PC-3 (cell line): Measurements from ENCODE around the gene ASPN. TPM values are rescaled to one million over a fixed set of nuclear protein-coding genes. Genes with fewer than 3 reads are reported as not detected.

Experiments
- ATAC-seq: fragments of 200-7000 bp; cut with Tn5 transposase; 2 replicates; pipeline ENCODE4 v1.9.1; 2020; ENCODE audit warnings: mild to moderate bottlenecking, moderate library complexity
- BruUV-seq: library from RNA; stranded (reverse); fragments of 400-500 nt; replicated peaks from 2 replicates; lab custom pipeline; 2021; lab: Mats Ljungman, UMichigan
- CTCF ChIA-PET: fragments of 300-600 bp; sonication (Branson Sonifier 250); formaldehyde crosslinking; loops from one replicate; lab custom pipeline; 2022; ENCODE audit warnings: antibody characterized with exemption; lab: Charles Lee
- POLR2A ChIA-PET: fragments of 300-600 bp; sonication (Branson Sonifier 250); formaldehyde crosslinking; loops from one replicate; lab custom pipeline; 2022; ENCODE audit warnings: antibody characterized with exemption; ENCODE audit not compliant: unreplicated experiment; lab: Charles Lee
- DNase-seq: peaks from one replicate; pipeline ENCODE4 v3.0.0-alpha.2; 2015
- H2AFZ ChIP-seq: fragments of 300-600 bp; sonication (generic); 2 replicates; pipeline ENCODE4 v1.6.0; 2016; ENCODE audit warnings: antibody characterized with exemption, low read length
- H3F3A ChIP-seq: fragments of 300-600 bp; sonication (generic); one replicate; pipeline ENCODE4 v1.6.0; 2017; ENCODE audit warnings: antibody characterized with exemption, low read length, control low read depth, mild to moderate bottlenecking; ENCODE audit not compliant: unreplicated experiment
- H3K27ac ChIP-seq: fragments of 300-600 bp; sonication (generic); 2 replicates; pipeline ENCODE4 v1.5.1; 2016; ENCODE audit warnings: mild to moderate bottlenecking, low read length
- H3K27me3 ChIP-seq: fragments of 300-600 bp; sonication (generic); 2 replicates; pipeline ENCODE4 v1.6.1; 2016; ENCODE audit warnings: low read length, mixed read lengths
- H3K36me3 ChIP-seq: fragments of 300-600 bp; sonication (generic); 2 replicates; pipeline ENCODE4 v1.6.1; 2016; ENCODE audit warnings: low read depth, mixed run types, low read length, mixed read lengths
- H3K4me1 ChIP-seq: fragments of 300-600 bp; sonication (generic); 2 replicates; pipeline ENCODE4 v1.5.1; 2016; ENCODE audit warnings: low read length; ENCODE audit not compliant: insufficient read depth
- H3K4me2 ChIP-seq: fragments of 300-600 bp; sonication (generic); 2 replicates; pipeline ENCODE4 v1.6.0; 2016; ENCODE audit warnings: low read length
- H3K4me3 ChIP-seq: fragments of 300-600 bp; sonication (generic); 2 replicates; pipeline ENCODE4 v1.5.1; 2016; ENCODE audit warnings: mild to moderate bottlenecking, low read length, mixed read lengths
- H3K79me2 ChIP-seq: fragments of 300-600 bp; sonication (generic); 2 replicates; pipeline ENCODE4 v1.6.1; 2017; ENCODE audit warnings: low read length, mixed read lengths
- H3K9ac ChIP-seq: fragments of 300-600 bp; sonication (generic); 2 replicates; pipeline ENCODE4 v1.6.0; 2016; ENCODE audit warnings: mild to moderate bottlenecking, low read length
- H3K9me2 ChIP-seq: fragments of 300-600 bp; sonication (generic); replicated peaks from 2 replicates; pipeline ENCODE4 v1.6.1; 2016; ENCODE audit warnings: mixed run types, low read length, mixed read lengths
- H3K9me3 ChIP-seq: fragments of 300-600 bp; sonication (generic); 2 replicates; pipeline ENCODE4 v1.6.1; 2016; ENCODE audit warnings: low read length, mixed read lengths
- H4K20me1 ChIP-seq: fragments of 300-600 bp; sonication (generic); 2 replicates; pipeline ENCODE4 v1.6.1; 2016; ENCODE audit warnings: low read length, mixed read lengths
- CTCF ChIP-seq: fragments of 300-600 bp; sonication (generic); conservative IDR thresholded peaks from 2 replicates; pipeline ENCODE4 v1.5.1; 2017; ENCODE audit warnings: antibody characterized with exemption, low read depth, mild to moderate bottlenecking, low read length
- EZH2 ChIP-seq: fragments of 300-600 bp; sonication (generic); IDR thresholded peaks from one replicate; pipeline ENCODE4 v1.6.1; 2017; ENCODE audit warnings: antibody characterized with exemption, mild to moderate bottlenecking, low read length; ENCODE audit not compliant: unreplicated experiment
- EZH2phosphoT487 ChIP-seq: fragments of 300-600 bp; sonication (generic); IDR thresholded peaks from 2 replicates; pipeline ENCODE4 v1.6.1; 2018; ENCODE audit warnings: mild to moderate bottlenecking, antibody characterized with exemption, low read length, borderline replicate concordance
- intact Hi-C: fragments of 100-400 bp; cut with micrococcal nuclease; formaldehyde crosslinking; loops from 2 replicates; pipeline ENCODE4 v1.9.0; 2023
- total RNA-seq: library from RNA; depleted of rRNA; stranded (reverse); fragments of >200 nt; gene quantifications from 2 replicates; pipeline ENCODE4 v1.2.3, GENCODE V29; 2014

Gene ASPN
- total RNA-seq, 1 experiment from 2014 or later: not detected

- H3K4me3 ChIP-seq: no peak overlapping the region
- no peaks in the 10 kb centered on the region for H3K9me3 ChIP-seq
- H2AFZ ChIP-seq: no peak overlapping the region
- H3K79me2 ChIP-seq: no peaks in the 10 kb centered on the region
- DNase-seq (no peak), ATAC-seq (no peak)
- H3K4me1 ChIP-seq: no peaks in the 10 kb centered on the region
- H3K27ac ChIP-seq: no peak overlapping the region
- H3K36me3 ChIP-seq: no peaks in the 10 kb centered on the region
- ChIA-PET CTCF (no interaction called here), POLR2A (no interaction called here)
- intact Hi-C loops: no loop called here
- no peak overlapping the region for H3K9ac ChIP-seq
- no peaks in the 10 kb centered on the region for H3K9me2 ChIP-seq
- no peaks in the 10 kb centered on the region for H4K20me1 ChIP-seq
- no peaks in the 10 kb centered on the region for H3K27me3 ChIP-seq
- no peak overlapping the region for H3K4me2 ChIP-seq
- H3F3A ChIP-seq: no peaks in the 10 kb centered on the region
- no peak for TF ChIP-seq CTCF
- TF ChIP-seq EZH2: no peak
- no peak for TF ChIP-seq EZH2phosphoT487
- no TSS peak for BruUV-seq
Measured at GRCh38 chr9:92432350-92432749, 50.0 kb downstream of the ASPN start.

- CTCF ChIA-PET: no interaction called here
- H4K20me1 ChIP-seq: no peaks in the 10 kb centered on the region
- H3F3A ChIP-seq: no peaks in the 10 kb centered on the region
- DNase-seq: no peak
- POLR2A ChIA-PET: no interaction called here
- H3K4me3 ChIP-seq: no peak overlapping the region
- H3K27ac ChIP-seq: no peak overlapping the region
- H3K9me2 ChIP-seq: no peaks in the 10 kb centered on the region
- intact Hi-C loops: no loop called here
- no peaks in the 10 kb centered on the region for H3K36me3 ChIP-seq
- no peak overlapping the region for H3K4me2 ChIP-seq
- no peaks in the 10 kb centered on the region for H3K27me3 ChIP-seq
- no TSS peak for BruUV-seq
- ATAC-seq: no peak
- H3K4me1 ChIP-seq: no peaks in the 10 kb centered on the region
- H3K9ac ChIP-seq: no peak overlapping the region
- no peaks in the 10 kb centered on the region for H3K9me3 ChIP-seq
- TF ChIP-seq EZH2: no peak
- no peak for TF ChIP-seq CTCF
- no peak for TF ChIP-seq EZH2phosphoT487
- no peak overlapping the region for H2AFZ ChIP-seq
- H3K79me2 ChIP-seq: no peaks in the 10 kb centered on the region
Measured at GRCh38 chr9:92429836-92430235, 52.5 kb downstream of the ASPN start.

GRCh38 chr9:92426501-92427145 is 55.7 kb downstream of the ASPN start:
- Histone ChIP-seq H3K36me3 (no peaks in the 10 kb centered on the region), H3K4me3 (no peak overlapping the region), H3K9me2 (no peaks in the 10 kb centered on the region), H3K4me1 (no peaks in the 10 kb centered on the region), H3K4me2 (no peak overlapping the region), H4K20me1 (no peaks in the 10 kb centered on the region), H3K79me2 (no peaks in the 10 kb centered on the region), H3K27ac (no peak overlapping the region), H3K27me3 (no peaks in the 10 kb centered on the region), H3K9ac (no peak overlapping the region), H2AFZ (no peak overlapping the region), H3K9me3 (no peaks in the 10 kb centered on the region), H3F3A (no peaks in the 10 kb centered on the region)
- intact Hi-C loops: no loop called here
- BruUV-seq: no TSS peak
- ChIA-PET POLR2A (no interaction called here), CTCF (no interaction called here)
- DNase-seq (no peak), ATAC-seq (no peak)
- no peak for TF ChIP-seq CTCF
- TF ChIP-seq EZH2: no peak
- no peak for TF ChIP-seq EZH2phosphoT487
